ENCODE results near the gene PDE7B. TPM values are rescaled to one million over a fixed set of nuclear protein-coding genes. Genes with fewer than 3 reads are reported as not detected.

PDE7B gene
- total RNA-seq, 2 experiments from 2014 or later: not detected

DNA sequence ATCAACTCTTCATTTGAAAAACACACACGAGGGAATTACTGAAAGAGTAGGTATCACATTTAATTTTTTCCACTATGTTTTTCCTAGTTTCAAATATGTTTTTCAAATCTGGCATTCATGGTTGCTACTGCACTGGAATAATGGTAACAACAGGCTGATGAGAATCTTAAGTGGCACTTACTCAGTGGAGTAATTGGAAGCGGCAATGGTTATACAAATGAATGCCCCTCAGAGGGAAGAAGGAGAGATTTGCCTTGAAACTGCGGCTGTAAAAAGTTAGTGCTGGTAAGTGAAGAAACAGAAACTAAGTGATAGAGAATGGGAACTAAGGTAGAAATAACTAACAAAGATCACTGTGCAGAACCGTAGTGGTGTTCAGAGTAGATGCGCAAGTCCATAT lies 41.0 kb upstream of the PDE7B start:
- no peak for DNase-seq (ENCODE audit: low spot score)
- TF ChIP-seq, protein P1, sequence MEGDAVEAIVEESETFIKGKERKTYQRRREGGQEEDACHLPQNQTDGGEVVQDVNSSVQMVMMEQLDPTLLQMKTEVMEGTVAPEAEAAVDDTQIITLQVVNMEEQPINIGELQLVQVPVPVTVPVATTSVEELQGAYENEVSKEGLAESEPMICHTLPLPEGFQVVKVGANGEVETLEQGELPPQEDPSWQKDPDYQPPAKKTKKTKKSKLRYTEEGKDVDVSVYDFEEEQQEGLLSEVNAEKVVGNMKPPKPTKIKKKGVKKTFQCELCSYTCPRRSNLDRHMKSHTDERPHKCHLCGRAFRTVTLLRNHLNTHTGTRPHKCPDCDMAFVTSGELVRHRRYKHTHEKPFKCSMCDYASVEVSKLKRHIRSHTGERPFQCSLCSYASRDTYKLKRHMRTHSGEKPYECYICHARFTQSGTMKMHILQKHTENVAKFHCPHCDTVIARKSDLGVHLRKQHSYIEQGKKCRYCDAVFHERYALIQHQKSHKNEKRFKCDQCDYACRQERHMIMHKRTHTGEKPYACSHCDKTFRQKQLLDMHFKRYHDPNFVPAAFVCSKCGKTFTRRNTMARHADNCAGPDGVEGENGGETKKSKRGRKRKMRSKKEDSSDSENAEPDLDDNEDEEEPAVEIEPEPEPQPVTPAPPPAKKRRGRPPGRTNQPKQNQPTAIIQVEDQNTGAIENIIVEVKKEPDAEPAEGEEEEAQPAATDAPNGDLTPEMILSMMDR (conservative IDR thresholded peaks at IDR 0.05; ENCODE audit: low read length): no peak
- TF ChIP-seq EZH2phosphoT487 (IDR thresholded peaks at IDR 0.05; ENCODE audit: borderline replicate concordance, low read depth, low read length): no peak
- Histone ChIP-seq H3K9me3 (ENCODE audit: low read length) (no peaks in the 10 kb centered on the region), H4K20me1 (ENCODE audit: insufficient read depth, low read length) (no peaks in the 10 kb centered on the region), H2AFZ (ENCODE audit: low read length) (no peak overlapping the region), H3K4me3 (ENCODE audit: low read depth, low read length, poor library complexity, severe bottlenecking) (no peak overlapping the region), H3K9me2 (ENCODE audit: insufficient read depth, low read length) (no peaks in the 10 kb centered on the region), H3K36me3 (ENCODE audit: insufficient read depth, low read length) (no peaks in the 10 kb centered on the region), H3K27ac (ENCODE audit: low read depth, low read length, poor library complexity, severe bottlenecking) (no peak overlapping the region), H3K4me2 (ENCODE audit: low read length) (no peak overlapping the region), H3K79me2 (ENCODE audit: insufficient read depth, low read depth, low read length) (no peaks in the 10 kb centered on the region), H3K4me1 (ENCODE audit: insufficient read depth, low read length, poor library complexity, severe bottlenecking) (no peaks in the 10 kb centered on the region)
- intact Hi-C loops (cut with micrococcal nuclease; ENCODE audit: unreplicated experiment): no loop called here
- no TSS peak for BruUV-seq (replicated peaks)
- ChIA-PET POLR2A (no interaction called here), CTCF (ENCODE audit: unreplicated experiment) (no interaction called here)

GRCh38 chr6:135811170-135811569 lies 40.3 kb upstream of the PDE7B start:
- H3K27ac ChIP-seq (ENCODE audit: low read depth, low read length, poor library complexity, severe bottlenecking): no peak overlapping the region
- H3K4me3 ChIP-seq (ENCODE audit: low read depth, low read length, poor library complexity, severe bottlenecking): no peak overlapping the region
- DNase-seq (ENCODE audit: low spot score): no peak
- H3K79me2 ChIP-seq (ENCODE audit: insufficient read depth, low read depth, low read length): no peaks in the 10 kb centered on the region
- no peak overlapping the region for H2AFZ ChIP-seq (ENCODE audit: low read length)
- H3K4me2 ChIP-seq (ENCODE audit: low read length): no peak overlapping the region
- TF ChIP-seq EZH2phosphoT487 (IDR thresholded peaks at IDR 0.05; ENCODE audit: borderline replicate concordance, low read depth, low read length): no peak
- TF ChIP-seq, protein P1 (conservative IDR thresholded peaks at IDR 0.05; ENCODE audit: low read length): no peak
- ChIA-PET POLR2A (no interaction called here), CTCF (ENCODE audit: unreplicated experiment) (no interaction called here)
- H4K20me1 ChIP-seq (ENCODE audit: insufficient read depth, low read length): no peaks in the 10 kb centered on the region
- no peaks in the 10 kb centered on the region for H3K9me2 ChIP-seq (ENCODE audit: insufficient read depth, low read length)
- no peaks in the 10 kb centered on the region for H3K9me3 ChIP-seq (ENCODE audit: low read length)
- no peaks in the 10 kb centered on the region for H3K36me3 ChIP-seq (ENCODE audit: insufficient read depth, low read length)
- intact Hi-C loops (cut with micrococcal nuclease; ENCODE audit: unreplicated experiment): no loop called here
- H3K4me1 ChIP-seq (ENCODE audit: insufficient read depth, low read length, poor library complexity, severe bottlenecking): no peaks in the 10 kb centered on the region
- BruUV-seq (replicated peaks): no TSS peak

- TF ChIP-seq, protein P1 (conservative IDR thresholded peaks at IDR 0.05; ENCODE audit: low read length): no peak
- TF ChIP-seq EZH2phosphoT487 (IDR thresholded peaks at IDR 0.05; ENCODE audit: borderline replicate concordance, low read depth, low read length): no peak
- Histone ChIP-seq H3K36me3 (ENCODE audit: insufficient read depth, low read length) (no peaks in the 10 kb centered on the region), H3K79me2 (ENCODE audit: insufficient read depth, low read depth, low read length) (no peaks in the 10 kb centered on the region), H3K27ac (ENCODE audit: low read depth, low read length, poor library complexity, severe bottlenecking) (no peak overlapping the region), H3K9me3 (ENCODE audit: low read length) (no peaks in the 10 kb centered on the region), H2AFZ (ENCODE audit: low read length) (no peak overlapping the region), H3K4me1 (ENCODE audit: insufficient read depth, low read length, poor library complexity, severe bottlenecking) (no peaks in the 10 kb centered on the region), H4K20me1 (ENCODE audit: insufficient read depth, low read length) (no peaks in the 10 kb centered on the region), H3K9me2 (ENCODE audit: insufficient read depth, low read length) (no peaks in the 10 kb centered on the region), H3K4me3 (ENCODE audit: low read depth, low read length, poor library complexity, severe bottlenecking) (no peak overlapping the region), H3K4me2 (ENCODE audit: low read length) (no peak overlapping the region)
- BruUV-seq (replicated peaks): no TSS peak
- no peak for DNase-seq (ENCODE audit: low spot score)
- intact Hi-C loops (cut with micrococcal nuclease; ENCODE audit: unreplicated experiment): no loop called here
- POLR2A ChIA-PET: interaction anchor here (0.6 to 0.7 kb wide), 2 partner anchors 19 to 1813 kb away, joined by 3 to 4 read pairs; no protein-coding TSS in a partner anchor
- CTCF ChIA-PET (ENCODE audit: unreplicated experiment): no interaction called here
Observed at GRCh38 chr6:135811644-135812526, 39.6 kb upstream of the PDE7B start.

Data from OCI-LY7 (cell line).